Fibroblast of upper back skin (primary cell): ENCODE results near the gene MTPN.
A peak's percentile ranks its signal among the peaks of the same experiment; 100 is the strongest.

Experiments
- DNase-seq: peaks from one replicate; pipeline ENCODE4 v3.0.0-alpha.2; 2013

Gene MTPN, protein sequence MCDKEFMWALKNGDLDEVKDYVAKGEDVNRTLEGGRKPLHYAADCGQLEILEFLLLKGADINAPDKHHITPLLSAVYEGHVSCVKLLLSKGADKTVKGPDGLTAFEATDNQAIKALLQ

DNA sequence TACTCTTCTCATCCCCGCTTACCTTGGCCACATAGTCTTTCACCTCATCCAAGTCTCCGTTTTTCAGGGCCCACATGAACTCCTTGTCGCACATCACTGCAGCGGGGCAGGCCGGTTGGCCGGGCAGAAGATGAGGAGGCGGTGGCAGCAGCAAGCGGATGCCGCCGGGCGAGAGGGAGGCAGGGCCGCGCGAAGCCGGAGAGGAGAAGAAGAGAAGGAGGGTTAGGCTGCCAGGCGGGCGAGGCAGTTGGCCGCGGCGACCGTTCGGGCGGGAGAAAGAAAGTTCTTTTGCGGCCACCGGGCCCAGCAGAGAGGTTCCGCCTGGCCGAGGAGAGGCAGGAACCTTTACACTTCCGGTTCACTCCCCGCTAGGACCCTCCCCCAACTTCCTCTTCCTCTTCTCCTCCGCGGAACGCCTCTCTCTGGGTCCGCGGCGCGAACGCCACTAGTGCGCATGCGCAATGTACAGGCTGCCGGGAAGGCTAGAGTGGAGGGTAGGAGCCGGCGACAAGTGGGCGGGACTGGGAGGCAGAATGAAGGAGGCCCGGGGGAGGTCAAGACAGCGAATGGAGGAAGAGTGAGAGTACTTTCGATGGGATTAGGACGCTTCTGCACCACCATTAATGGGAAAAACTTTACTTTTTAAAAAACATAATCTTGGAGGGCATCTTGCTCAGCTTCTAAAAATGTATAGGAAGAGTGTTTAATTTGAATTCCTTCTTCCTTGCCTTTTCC, at the start of gene MTPN:
TSS of gene MTPN (minus strand) at position 353 of the 735 bp plus-strand sequence. CDS start at position 94, 259 bp downstream.
- DNase-seq, result peak; percentile 97

GRCh38 chr7:136026209-136026608, 49.0 kb upstream of the MTPN start:
- no peak for DNase-seq

DNA sequence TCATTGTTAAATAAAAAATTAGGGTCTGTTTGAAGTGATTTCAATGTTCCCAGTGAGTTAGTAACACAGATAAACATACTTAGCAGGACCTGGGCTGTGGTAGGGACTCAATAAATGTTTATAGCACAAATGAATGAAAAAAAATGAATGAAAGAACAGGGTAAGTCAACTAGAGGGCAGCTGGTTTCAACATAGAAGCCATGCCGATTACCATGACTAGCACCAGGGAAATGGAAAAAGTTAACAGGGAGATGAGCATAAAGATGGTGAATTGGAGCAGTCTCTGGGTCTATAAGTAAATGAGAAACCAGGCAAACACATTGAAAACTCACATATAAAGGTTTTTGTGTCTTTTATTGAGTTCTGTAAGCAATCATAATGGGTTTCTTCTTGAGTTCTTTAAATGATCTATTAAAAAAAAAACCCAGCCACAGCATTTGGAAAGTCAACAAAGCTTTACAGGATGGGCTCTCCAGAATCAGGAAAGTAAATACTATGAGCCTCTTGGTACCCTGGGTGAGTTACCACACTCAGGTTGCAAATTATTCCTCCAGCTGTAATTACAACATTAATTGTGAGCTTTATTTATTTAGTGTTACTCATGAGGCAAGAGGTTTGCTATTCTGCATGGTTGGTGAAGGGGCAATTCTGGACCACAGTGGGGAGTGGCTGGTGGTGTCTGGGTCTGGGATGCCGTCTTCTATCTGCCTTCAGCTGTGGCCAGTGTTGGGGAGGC, 46.1 kb upstream of the MTPN start:
- no peak for DNase-seq

DNA sequence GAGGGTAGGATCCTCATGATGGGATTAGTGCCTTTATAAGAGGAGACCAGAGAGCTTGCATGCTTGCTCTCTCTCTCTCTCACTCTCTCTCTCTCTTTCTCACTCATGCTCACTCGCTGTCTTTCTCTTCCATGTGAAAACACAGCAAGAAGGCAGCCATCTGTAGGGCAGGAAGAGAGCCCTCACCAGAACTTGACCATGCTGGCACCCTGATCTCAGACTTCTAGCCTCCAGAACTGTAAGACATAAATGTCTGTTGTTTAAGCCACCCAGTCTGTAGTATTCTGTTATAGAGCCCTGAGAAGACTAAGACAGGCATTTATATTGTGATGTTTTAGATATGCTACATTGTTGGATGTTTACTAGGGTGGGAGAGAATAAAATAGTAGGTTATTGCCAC, 43.4 kb upstream of the MTPN start:
- no peak for DNase-seq

GRCh38 chr7:136018104-136018503, 40.9 kb upstream of the MTPN start:
- peak; percentile 46 for DNase-seq

GRCh38 chr7:136016649-136017395, 39.7 kb upstream of the MTPN start:
- no peak for DNase-seq

GRCh38 chr7:136015638-136016037, 38.5 kb upstream of the MTPN start:
- no peak for DNase-seq

- no peak for DNase-seq
Observed at GRCh38 chr7:136014659-136015058, 37.5 kb upstream of the MTPN start.

- DNase-seq, result no peak
Observed at GRCh38 chr7:136012238-136012637, 35.1 kb upstream of the MTPN start.

- peak; percentile 54 for DNase-seq
Observed at GRCh38 chr7:136009488-136010079, 32.4 kb upstream of the MTPN start.

- no peak for DNase-seq
Observed at GRCh38 chr7:136006208-136006607, 29.0 kb upstream of the MTPN start.

DNA sequence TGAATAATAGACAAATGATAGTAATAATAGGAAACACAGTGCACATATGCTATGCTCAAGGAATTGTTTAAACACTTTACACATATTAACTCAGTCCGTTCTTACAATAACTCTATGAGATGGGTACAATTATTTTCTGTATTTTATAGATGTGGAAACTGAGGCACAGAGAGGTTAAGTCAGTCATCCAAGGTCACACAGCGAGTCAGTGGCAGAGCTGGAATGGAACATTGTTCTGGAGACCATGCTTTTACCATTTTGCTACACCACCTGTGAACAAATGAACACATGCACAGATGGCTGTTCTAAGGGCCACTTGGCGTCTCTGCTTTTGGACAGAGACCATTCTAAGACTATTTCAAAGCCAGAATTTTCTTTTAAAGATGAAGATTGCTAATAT, 26.9 kb upstream of the MTPN start:
- DNase-seq, result no peak

DNA sequence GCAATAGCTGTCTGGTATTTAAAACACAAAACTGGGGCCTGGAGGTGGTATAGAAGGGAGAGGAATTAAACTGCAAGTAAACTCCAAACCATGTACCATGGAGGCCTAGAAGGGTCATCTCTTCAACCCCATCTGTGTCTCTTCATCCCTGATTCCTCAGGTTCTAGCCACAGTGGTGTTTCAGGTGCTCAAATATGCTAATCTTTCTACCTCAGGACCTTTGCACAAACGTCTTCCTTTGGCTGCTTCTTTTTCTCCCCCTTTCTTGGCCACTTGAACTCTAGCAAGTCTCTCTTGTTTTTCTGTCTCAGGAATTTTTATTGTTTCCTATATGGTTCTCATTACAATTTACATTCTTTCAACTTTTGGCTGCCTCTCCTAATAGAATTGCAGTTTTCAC, 25.6 kb upstream of the MTPN start:
- DNase-seq, result no peak

GRCh38 chr7:136000288-136000913, 23.2 kb upstream of the MTPN start:
- peak; percentile 8 for DNase-seq

- DNase-seq, result peak; percentile 35
Observed at GRCh38 chr7:135998081-135998480, 20.9 kb upstream of the MTPN start.

DNA sequence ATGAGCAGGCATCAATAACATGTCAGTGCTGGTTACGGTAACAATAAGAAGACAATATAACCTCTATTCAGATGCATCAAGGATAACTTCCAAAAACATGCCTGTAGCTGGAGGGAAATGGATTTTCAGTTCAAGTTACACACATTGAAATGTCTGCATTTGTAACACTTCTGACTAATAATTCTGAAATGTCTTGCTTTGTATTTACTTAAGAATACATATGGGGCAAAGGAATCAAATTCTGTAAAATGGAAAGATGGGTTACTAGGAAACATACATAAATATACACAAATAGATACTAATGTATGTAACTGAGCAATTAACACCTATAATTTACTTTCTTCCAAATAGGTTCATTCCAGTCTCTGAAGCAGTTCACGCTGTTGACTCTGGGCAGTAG, 18.6 kb upstream of the MTPN start:
- peak; percentile 18 for DNase-seq

DNA sequence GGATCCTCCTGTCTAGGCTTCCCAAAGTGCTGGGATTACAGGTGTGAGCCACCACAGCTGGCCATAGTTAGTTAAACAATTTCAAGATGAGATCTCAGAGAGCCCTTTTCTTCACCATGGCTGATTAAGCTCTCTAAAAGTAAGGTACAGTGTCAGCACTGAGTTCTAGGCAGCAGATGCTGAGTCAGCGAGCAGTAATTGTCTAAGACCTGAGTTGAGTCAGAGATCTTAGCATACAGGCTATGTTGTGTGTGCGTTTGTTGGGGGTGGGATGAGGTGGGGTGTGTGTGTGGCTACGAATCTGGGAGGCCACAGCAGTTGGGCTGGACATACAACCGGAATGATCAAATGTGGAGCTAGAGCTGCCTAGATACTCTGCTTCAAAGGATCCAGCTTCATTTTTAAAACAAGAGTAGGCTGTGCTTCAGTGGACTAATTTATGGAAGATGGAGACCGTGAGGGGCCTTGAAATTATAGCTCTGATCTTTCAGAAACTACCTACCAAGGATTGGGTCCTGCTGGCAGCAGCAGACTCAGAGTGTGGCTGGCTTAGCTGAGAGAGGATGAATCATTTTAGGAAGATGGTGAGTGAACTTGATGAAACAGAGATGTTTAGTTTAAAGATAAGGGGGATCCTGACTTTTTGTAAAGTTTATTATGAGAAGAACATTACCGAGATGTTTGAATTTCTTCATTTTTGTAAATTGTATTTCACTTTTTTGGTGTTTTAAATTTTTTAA, 17.5 kb upstream of the MTPN start:
- DNase-seq, result peak; percentile 59

DNA sequence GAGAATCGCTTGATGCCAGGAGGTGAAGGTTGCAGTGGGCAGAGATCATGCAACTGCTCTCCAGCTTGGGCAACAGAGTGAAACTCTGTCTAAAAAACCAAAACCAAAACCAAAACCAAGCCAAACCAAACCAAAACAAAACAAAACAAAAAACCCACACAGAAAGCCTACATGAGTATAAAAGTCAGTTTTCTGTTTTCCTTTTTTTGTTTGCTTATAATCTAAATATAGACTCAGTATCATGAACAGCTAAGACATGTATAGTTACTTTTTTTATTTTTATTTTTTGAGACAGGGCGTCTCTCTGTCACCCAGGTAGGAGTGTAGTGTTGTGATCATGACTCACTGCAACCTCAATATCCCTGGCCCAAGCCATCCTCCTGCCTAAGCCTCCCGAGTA, 16.8 kb upstream of the MTPN start:
- no peak for DNase-seq

- peak; percentile 6 for DNase-seq
Observed at GRCh38 chr7:135991906-135992305, 14.7 kb upstream of the MTPN start.

- DNase-seq, result no peak
Observed at GRCh38 chr7:135991322-135991721, 14.2 kb upstream of the MTPN start.

DNA sequence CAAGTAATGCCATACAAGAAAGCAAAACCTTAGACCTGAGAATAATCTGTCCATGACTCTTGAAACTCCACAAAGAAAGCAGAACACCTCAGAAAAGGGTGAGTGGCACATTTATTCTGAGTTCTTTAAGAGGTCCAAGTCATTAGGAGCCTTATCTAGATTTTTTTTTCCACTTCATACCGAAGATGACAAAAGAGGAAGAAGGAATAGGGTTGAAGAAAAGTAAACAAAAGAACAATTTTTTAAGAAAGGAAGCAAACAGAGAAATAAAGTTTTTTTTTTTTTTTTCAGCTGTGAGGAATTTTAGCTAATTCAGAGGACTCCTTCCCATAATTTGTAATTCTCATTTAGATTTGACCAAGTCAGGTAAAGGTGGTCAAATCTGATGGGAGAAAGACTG, 13.1 kb upstream of the MTPN start:
- no peak for DNase-seq
